Dermis lymphatic vessel endothelial cell (primary cell): ENCODE data around the gene TMEM62. TPM values are rescaled to one million over a fixed set of nuclear protein-coding genes. Genes with fewer than 3 reads are reported as not detected.

Experiments used
- total RNA-seq: library from RNA; depleted of rRNA; stranded (reverse); fragments of >200 nt; gene quantifications from 2 replicates; pipeline ENCODE4 v1.2.1, GENCODE V29; 2014

Gene TMEM62
- 15.1 and 16.3 TPM in 2 replicates for total RNA-seq

DNA sequence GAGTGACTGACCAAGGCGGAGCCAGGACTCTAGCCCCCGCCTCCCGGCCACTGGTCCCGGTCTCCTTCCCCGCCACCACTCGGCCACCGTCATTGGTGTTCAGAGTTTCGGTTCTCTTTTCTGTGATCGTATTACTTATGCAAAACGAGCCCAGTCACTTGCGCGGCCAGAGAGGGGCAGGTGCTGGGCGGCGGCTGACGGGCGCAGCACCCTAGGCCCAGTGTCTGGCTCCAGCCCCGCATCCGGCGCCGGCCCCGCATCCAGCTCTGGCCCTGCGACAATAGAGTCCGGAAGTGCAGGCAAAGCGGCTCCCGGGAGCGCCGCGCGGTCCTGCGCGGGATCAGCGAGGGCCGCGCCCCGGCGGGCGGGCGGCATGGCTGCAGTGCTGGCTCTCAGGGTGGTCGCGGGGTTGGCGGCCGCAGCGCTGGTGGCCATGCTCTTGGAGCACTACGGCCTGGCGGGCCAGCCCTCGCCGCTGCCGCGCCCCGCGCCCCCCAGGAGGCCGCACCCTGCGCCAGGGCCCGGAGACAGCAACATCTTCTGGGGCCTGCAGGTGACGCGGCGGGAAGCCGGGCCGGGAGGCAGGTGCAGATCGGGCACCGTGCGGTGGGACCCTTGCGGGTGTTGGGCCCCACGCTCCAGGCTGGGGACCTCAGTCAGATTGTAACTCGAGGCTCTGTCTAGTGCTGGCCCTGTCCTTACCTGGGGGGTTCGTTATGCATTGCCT lies at the start of gene TMEM62:
TMEM62 (plus strand) TSS at position 157 of the 727 bp plus-strand sequence; CDS start at position 374, 217 bp downstream.

DNA sequence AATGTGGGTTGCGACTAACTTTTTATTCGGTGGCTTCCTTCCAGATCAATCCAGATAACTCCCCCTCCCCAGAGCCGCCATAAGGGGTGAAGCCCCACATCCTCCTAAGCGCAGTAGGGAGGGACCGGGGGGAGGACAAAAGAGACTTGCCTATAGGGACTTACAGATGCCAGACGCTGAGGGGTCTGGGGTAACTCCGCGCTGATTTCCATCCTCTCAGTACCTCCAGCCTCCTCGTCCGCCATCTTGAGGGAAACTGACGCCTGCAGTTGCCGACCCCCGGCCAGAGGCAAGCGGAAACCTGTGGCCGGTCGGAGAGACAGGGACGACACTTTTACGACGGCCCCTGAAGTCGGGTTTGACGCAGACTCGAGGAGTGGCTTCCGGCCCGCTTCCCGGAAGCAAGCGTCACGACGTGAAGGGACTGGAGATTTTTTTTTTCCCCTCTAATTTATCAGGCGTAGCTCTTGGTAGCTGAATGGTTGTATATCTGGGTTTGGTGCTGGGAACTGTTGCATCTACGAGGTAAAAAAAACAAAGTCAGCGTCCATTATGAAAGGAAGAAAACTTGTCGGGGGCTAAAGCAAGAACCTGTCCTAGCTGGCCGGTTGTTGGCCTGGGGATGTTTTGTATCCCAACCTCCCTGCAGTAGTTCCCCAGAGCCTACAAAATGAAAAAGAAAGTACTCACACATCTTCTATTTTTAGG lies 27.5 kb upstream of the TMEM62 start, which contains the start of gene UBR1:
UBR1 (minus strand) TSS at position 261 of the 708 bp plus-strand sequence; CDS start at position 245, 16 bp downstream.

DNA sequence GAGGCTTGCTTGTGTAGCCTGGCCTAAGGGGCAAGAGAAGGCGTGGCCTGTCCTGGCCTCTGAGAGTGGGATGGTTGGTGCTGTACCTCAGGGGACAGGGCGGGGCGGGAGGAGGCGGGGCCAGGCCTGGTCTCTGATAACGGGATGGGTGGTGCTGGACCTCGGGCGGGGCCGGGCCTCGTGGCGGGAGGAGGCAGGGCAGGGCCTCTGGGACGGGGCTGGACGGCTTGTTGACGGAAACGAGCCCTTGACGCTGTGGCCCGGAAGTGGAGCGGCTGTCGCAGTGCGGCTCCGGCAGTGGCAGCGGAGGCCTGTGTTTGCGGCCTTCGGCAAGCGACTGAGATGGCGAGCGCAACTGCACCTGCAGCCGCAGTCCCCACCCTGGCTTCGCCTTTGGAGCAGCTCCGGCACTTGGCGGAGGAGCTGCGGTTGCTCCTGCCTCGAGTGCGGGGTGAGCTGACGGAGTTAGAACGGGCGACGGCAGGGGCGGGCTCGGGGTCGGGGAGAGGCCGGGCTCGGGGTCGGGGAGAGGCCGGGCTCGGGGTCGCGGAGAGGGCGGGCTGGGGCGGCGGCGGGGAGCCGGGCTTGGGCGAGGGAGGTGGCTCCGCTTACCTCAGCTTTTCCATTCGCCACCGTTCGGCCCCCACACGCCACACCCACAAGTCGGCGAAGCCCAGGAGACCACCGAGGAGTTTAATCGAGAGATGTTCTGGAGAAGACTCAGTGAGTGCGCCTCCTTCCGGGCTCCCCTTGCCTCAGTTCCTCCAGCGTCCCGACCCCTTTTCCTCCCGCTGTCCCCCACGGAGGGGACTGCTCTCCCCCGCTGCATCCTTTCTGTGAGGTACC lies 52.0 kb downstream of the TMEM62 start, which contains the start of gene CCNDBP1:
CCNDBP1 (plus strand) TSS at position 247 of the 846 bp plus-strand sequence; CDS start at position 343, 96 bp downstream.

DNA sequence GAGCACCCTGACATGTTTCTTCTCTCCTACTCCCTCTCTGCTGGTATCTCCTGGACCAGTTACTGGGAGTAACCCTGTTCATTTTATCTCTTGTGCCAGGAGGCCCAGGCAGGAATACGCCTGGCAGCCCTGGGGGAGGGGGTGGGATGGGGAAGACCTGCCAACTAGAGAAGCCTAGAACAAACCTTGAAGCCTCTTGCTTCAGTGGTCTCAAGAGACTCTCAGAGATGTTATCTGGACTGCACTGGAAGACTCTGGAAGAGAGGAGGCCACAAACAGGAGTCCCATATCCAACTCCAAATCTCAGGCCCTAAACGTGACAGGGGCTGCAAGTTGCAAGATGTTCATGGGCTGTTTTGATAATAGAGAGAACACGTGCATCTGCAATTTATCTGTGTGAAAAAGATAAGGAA lies 87.6 kb downstream of the TMEM62 start, which contains the start of gene EPB42:
EPB42 (minus strand) TSS at position 28 of the 413 bp plus-strand sequence. CDS start 193 bp downstream, outside the sequence.

Other genes with a start within 250 kb of the TMEM62 start
- 10.4 and 11.9 TPM in 2 replicates for gene TTBK2, start 212.8 kb upstream of the TMEM62 start, total RNA-seq
- gene UBR1, start 27.5 kb upstream of the TMEM62 start, total RNA-seq: 22.5 and 39.8 TPM in 2 replicates
- gene CCNDBP1, start 51.8 kb downstream of the TMEM62 start, total RNA-seq: 105 and 121 TPM in 2 replicates
- gene EPB42, start 87.4 kb downstream of the TMEM62 start, total RNA-seq: not detected in 2 replicates
- gene TGM5, start 133.3 kb downstream of the TMEM62 start, total RNA-seq: not detected in 2 replicates
- not detected in 2 replicates for gene TGM7, start 168.7 kb downstream of the TMEM62 start, total RNA-seq
- gene LCMT2, start 197.0 kb downstream of the TMEM62 start, total RNA-seq: 4.6 and 5.5 TPM in 2 replicates
- gene ZSCAN29, start 237.5 kb downstream of the TMEM62 start, total RNA-seq: 19.7 and 20.2 TPM in 2 replicates
- 9.2 and 9.5 TPM in 2 replicates for gene TUBGCP4, start 237.5 kb downstream of the TMEM62 start, total RNA-seq